GM12878 (cell line): ENCODE results near the gene PARP6. TPM values are rescaled to one million over a fixed set of nuclear protein-coding genes. Genes with fewer than 3 reads are reported as not detected.
A peak's percentile ranks its signal among the peaks of the same experiment; 100 is the strongest.

Source experiments
- ATAC-seq: fragments of 200-7000 bp; cut with Tn5 transposase; 3 replicates; pipeline ENCODE4 v1.9.1; 2020; ENCODE audit warnings: mild to moderate bottlenecking, moderate library complexity
- BruUV-seq: library from RNA; stranded (reverse); fragments of 400-500 nt; replicated peaks from 2 replicates; lab custom pipeline; 2021; lab: Mats Ljungman, UMichigan
- CTCF ChIA-PET: fragments of 300-600 bp; sonication (Branson Sonifier 250); formaldehyde crosslinking; extraction: SDS; loops from one replicate; lab custom pipeline; 2021; ENCODE audit warnings: inconsistent platforms; lab: Yijun Ruan, JAX
- POLR2A ChIA-PET: fragments of 350-600 bp; formaldehyde crosslinking; extraction: SDS; loops from one replicate; lab custom pipeline; 2021; ENCODE audit warnings: inconsistent platforms; lab: Charles Lee
- RAD21 ChIA-PET: fragments of 300-600 bp; sonication (Branson Sonifier 250); formaldehyde crosslinking; loops from one replicate; lab custom pipeline; 2023; ENCODE audit warnings: antibody characterized with exemption; ENCODE audit not compliant: unreplicated experiment; lab: Charles Lee
- SMC1A ChIA-PET: fragments of 300-600 bp; sonication (Branson Sonifier 250); formaldehyde crosslinking; loops from one replicate; lab custom pipeline; 2023; ENCODE audit not compliant: unreplicated experiment, uncharacterized antibody; lab: Charles Lee
- DNase-seq: peaks from one replicate; pipeline ENCODE4 v3.0.0-alpha.2; 2011; ENCODE audit warnings: low read depth, low spot score
- FAIRE-seq: peaks from 3 replicates; lab custom pipeline; 2011; peaks lifted over from hg19 to GRCh38; lab: Jason Lieb, UNC
- H2AFZ ChIP-seq: 2 replicates; pipeline ENCODE4 v1.6.0; 2011; ENCODE audit warnings: low read depth, low read length, control low read depth; ENCODE audit not compliant: control insufficient read depth
- H3K27ac ChIP-seq: 2 replicates; pipeline ENCODE4 v1.5.1; 2011; ENCODE audit warnings: control low read depth; ENCODE audit not compliant: control insufficient read depth, insufficient read depth
- H3K27me3 ChIP-seq, 2 experiments: replicated peaks in 1 of 2; 2 replicates each; pipeline versions ENCODE4 v1.6.0 to v1.6.1; 2011; ENCODE audit warnings: low read length in 1 of 2; ENCODE audit not compliant: control insufficient read depth in 2 of 2, insufficient read depth in 2 of 2
- H3K36me3 ChIP-seq, 2 experiments: 2 replicates each; pipeline ENCODE4 v1.5.1; 2011; ENCODE audit warnings: low read length in 1 of 2; ENCODE audit not compliant: control insufficient read depth in 2 of 2, insufficient read depth in 2 of 2
- H3K4me1 ChIP-seq: 2 replicates; pipeline ENCODE4 v1.6.1; 2011; ENCODE audit warnings: mild to moderate bottlenecking, low read length, moderate library complexity, mixed read lengths; ENCODE audit not compliant: control insufficient read depth, insufficient read depth
- H3K4me2 ChIP-seq: 2 replicates; pipeline ENCODE4 v1.6.0; 2011; ENCODE audit warnings: control low read depth; ENCODE audit not compliant: control insufficient read depth, insufficient read depth
- H3K4me3 ChIP-seq: fragments of 200-600 bp; sonication (generic); 2 replicates; pipeline ENCODE4 v1.5.1; 2016
- H3K79me2 ChIP-seq: 2 replicates; pipeline ENCODE4 v1.6.0; 2011; ENCODE audit warnings: low read length; ENCODE audit not compliant: control insufficient read depth, insufficient read depth
- H3K9ac ChIP-seq: 2 replicates; pipeline ENCODE4 v1.8.0; 2011; ENCODE audit warnings: low read length, control low read depth, mixed read lengths; ENCODE audit not compliant: control insufficient read depth, insufficient read depth
- H3K9me3 ChIP-seq: replicated peaks from 3 replicates; pipeline ENCODE4 v1.5.1; 2011; ENCODE audit warnings: mild to moderate bottlenecking, low read length; ENCODE audit not compliant: control insufficient read depth, insufficient read depth
- H4K20me1 ChIP-seq: 2 replicates; pipeline ENCODE4 v1.6.0; 2011; ENCODE audit not compliant: control insufficient read depth, insufficient read depth
- CHD1 ChIP-seq: IDR thresholded peaks from 2 replicates; pipeline ENCODE4 v1.6.1; 2012; ENCODE audit warnings: low read depth, low read length, improper control_type of control experiment
- EZH2 ChIP-seq: IDR thresholded peaks from 2 replicates; pipeline ENCODE4 v1.6.1; 2012; ENCODE audit warnings: low read depth, mild to moderate bottlenecking, control low read depth, inconsistent platforms, low read length, borderline replicate concordance; ENCODE audit not compliant: control insufficient read depth
- FOXK2 ChIP-seq: fragments of 450-650 bp; IDR thresholded peaks from 2 replicates; pipeline ENCODE4 v1.6.1; 2017; ENCODE audit warnings: mild to moderate bottlenecking, moderate library complexity
- PAX8 ChIP-seq: fragments of 450-650 bp; IDR thresholded peaks from 2 replicates; pipeline ENCODE4 v1.6.1; 2017; ENCODE audit warnings: mild to moderate bottlenecking, moderate library complexity
- POLR2A ChIP-seq: IDR thresholded peaks from 2 replicates; pipeline ENCODE4 v1.6.1; 2011; ENCODE audit warnings: low read depth, mild to moderate bottlenecking, low read length
- YY1 ChIP-seq: IDR thresholded peaks from 2 replicates; pipeline ENCODE4 v1.6.1; 2011; ENCODE audit warnings: low read depth, mild to moderate bottlenecking, low read length
- ZBTB40 ChIP-seq: fragments of 450-650 bp; IDR thresholded peaks from 2 replicates; pipeline ENCODE4 v1.6.1; 2016; ENCODE audit warnings: mild to moderate bottlenecking, moderate library complexity, borderline replicate concordance
- ZNF384 ChIP-seq: IDR thresholded peaks from 2 replicates; pipeline ENCODE4 v1.6.1; 2012; ENCODE audit warnings: low read depth, mild to moderate bottlenecking, low read length, improper control_type of control experiment, borderline replicate concordance
- WGBS: methylation state at CpG from one replicate; pipeline ENCODE4 v1.1.6; 2016; ENCODE audit warnings: low lambda C conversion rate; ENCODE audit not compliant: insufficient replicate concordance, insufficient coverage; ENCODE audit errors: missing lambda C conversion rate; 5-methylcytosine and 5-hydroxymethylcytosine counted together
- in situ Hi-C: fragments of 300-500 bp; cut with MboI; formaldehyde crosslinking; loops from 9 replicates; pipeline ENCODE4 v1.14.3; 2018; ENCODE audit warnings: mixed read lengths
- intact Hi-C: fragments of 100-400 bp; cut with micrococcal nuclease; formaldehyde crosslinking; loops from one replicate; pipeline ENCODE4 v1.14.2; 2022; ENCODE audit not compliant: unreplicated experiment
- polyA plus RNA-seq, 11 experiments: library from polyadenylated mRNA; depleted of rRNA in 4 of 11; unstranded in 6 of 11; stranded (reverse) in 5 of 11; fragments of >200 nt; fragmentation: Nextera tagmentation in 4 of 11; fragmentation: Illumina TruSeq in 1 of 11; extraction: Ambion mirVana in 4 of 11; extraction: Trizol in 1 of 11; gene quantifications; 1 replicate in 1 of 11; 2 replicates in 10 of 11; pipeline versions ENCODE4 v1.2.1 to v1.2.3, GENCODE V29; 2011 to 2016; ENCODE audit warnings: inconsistent platforms in 2 of 11, missing spikeins in 2 of 11, low read depth in 1 of 11
- total RNA-seq, 4 experiments: library from RNA; depleted of rRNA in 3 of 4; stranded (reverse); fragments of >200 nt in 3 of 4; fragmentation: Illumina TruSeq in 1 of 4; extraction: Trizol in 1 of 4; gene quantifications; 2 replicates each; pipeline versions ENCODE4 v1.2.1 to v1.2.3, GENCODE V29; 2013 to 2021

PARP6 gene
- total and polyA plus RNA-seq, 10 of the 15 experiments (the other 5 are each of a cell fraction or from before 2014, with no cell fraction given) = 14.3 to 73.5 (median 26.9) TPM

GRCh38 chr15:72229076-72229946 lies 43.0 kb downstream of the PARP6 start (continued):
- TF ChIP-seq PAX8 = no peak
- no peak for TF ChIP-seq EZH2
- no peak for TF ChIP-seq FOXK2
- 0 out of 2 replicates have a peak, but pooled peaks have one; percentile 5 for TF ChIP-seq YY1

- Histone ChIP-seq H3K9ac (peak overlapping the region; percentile 95), H4K20me1 (peaks cover 13% of the 10 kb centered on the region), H3K4me3 (peak overlapping the region; percentile 96), H3K9me3 (no peaks in the 10 kb centered on the region), H3K4me1 (peaks cover 24% of the 10 kb centered on the region), H2AFZ (no peak overlapping the region), H3K27ac (peak overlapping the region; percentile 97), H3K36me3 (peaks cover under 1 to 34% of the 10 kb centered on the region in 2 experiments; a peak in 3 of 4 replicates), H3K27me3 (no peaks in the 10 kb centered on the region), H3K4me2 (peak overlapping the region; percentile 77), H3K79me2 (peaks cover 93% of the 10 kb centered on the region)
- BruUV-seq = no TSS peak
- RAD21 ChIA-PET = interaction anchor here (0.7 to 2.5 kb wide), 12 partner anchors 8 to 1782 kb away, joined by 3 to 13 read pairs (median 4); partner anchors contain the start of gene GRAMD2A
- ATAC-seq (no peak), DNase-seq (no peak), FAIRE-seq (no peak)
- SMC1A ChIA-PET = interaction anchor here (0.7 to 3.0 kb wide), 10 partner anchors 9 to 58 kb away, joined by 3 to 16 read pairs (median 5); no protein-coding TSS in a partner anchor
- peak; percentile 32; the same call in 1 of the 2 replicates for TF ChIP-seq ZNF384
- peak; percentile 42; the same call in 1 of the 2 replicates for TF ChIP-seq POLR2A
- 0 out of 2 replicates have a peak, but pooled peaks have one; percentile 63 for TF ChIP-seq CHD1
- 0 out of 2 replicates have a peak, but pooled peaks have one; percentile 15 for TF ChIP-seq ZBTB40
- no peak for TF ChIP-seq YY1
- CTCF ChIA-PET = interaction anchor here (0.7 to 3.6 kb wide), 11 partner anchors 8 to 1408 kb away, joined by 3 to 27 read pairs (median 4); partner anchors contain the start of gene HEXA
- WGBS = 0% methylated on average over 4 of the region's 4 CpGs
- intact Hi-C loops = loop anchor here (5.0 kb wide), 1 partner anchor 245 kb away; the partner anchor contains the start of gene ARIH1
- POLR2A ChIA-PET = interaction anchor here (0.6 to 2.1 kb wide), 11 partner anchors 9 to 1958 kb away, joined by 3 to 9 read pairs (median 3); no protein-coding TSS in a partner anchor
- in situ Hi-C loops = no loop called here
These were observed 44.6 kb downstream of the PARP6 start for GRCh38 chr15:72227720-72228119.
